OCI-LY7 (cell line): ENCODE results near the gene ELFN1.

Experiments used
- CTCF ChIP-seq: fragments of 200-600 bp; sonication (generic); conservative IDR thresholded peaks from 2 replicates; pipeline ENCODE4 v1.5.1; 2014; ENCODE audit warnings: mild to moderate bottlenecking, antibody characterized with exemption, low read length, moderate library complexity, mixed read lengths
- EZH2phosphoT487 ChIP-seq: fragments of 200-600 bp; sonication (generic); IDR thresholded peaks from 2 replicates; pipeline ENCODE4 v1.6.1; 2018; ENCODE audit warnings: low read depth, borderline replicate concordance, mild to moderate bottlenecking, mixed run types, antibody characterized with exemption, low read length, moderate library complexity, mixed read lengths

GRCh38 chr7:1649751-1650326, 20.2 kb upstream of the ELFN1 start:
- TF ChIP-seq CTCF = no peak
- TF ChIP-seq EZH2phosphoT487 = no peak
